Parathyroid adenoma (tissue), 2 donors: ENCODE data around the gene FAM83G.

ENCODE experiments used
- H2AFZ ChIP-seq: fragments of 300-600 bp; sonication (generic); one replicate; pipeline ENCODE4 v1.7.0; 2017; ENCODE audit warnings: antibody characterized with exemption, mild to moderate bottlenecking
- H3K27ac ChIP-seq: fragments of 300-600 bp; sonication (generic); one replicate; pipeline ENCODE4 v1.7.0; 2017
- H3K27me3 ChIP-seq: fragments of 300-600 bp; sonication (generic); one replicate; pipeline ENCODE4 v1.7.0; 2017; ENCODE audit warnings: low read length; ENCODE audit not compliant: control insufficient read depth, insufficient read depth
- H3K36me3 ChIP-seq: fragments of 300-600 bp; sonication (generic); one replicate; pipeline ENCODE4 v1.7.0; 2017; ENCODE audit warnings: low read length; ENCODE audit not compliant: control insufficient read depth, insufficient read depth
- H3K4me1 ChIP-seq: fragments of 300-600 bp; sonication (generic); one replicate; pipeline ENCODE4 v1.7.0; 2017; ENCODE audit warnings: control low read depth
- H3K4me2 ChIP-seq: fragments of 300-600 bp; sonication (generic); one replicate; pipeline ENCODE4 v1.7.0; 2017; ENCODE audit warnings: low read length
- H3K4me3 ChIP-seq: fragments of 300-600 bp; sonication (generic); one replicate; pipeline ENCODE4 v1.7.0; 2017; ENCODE audit warnings: low read depth, low read length
- H3K79me2 ChIP-seq: fragments of 300-600 bp; sonication (generic); one replicate; pipeline ENCODE4 v1.7.0; 2017; ENCODE audit warnings: control low read depth
- H3K9ac ChIP-seq: fragments of 300-600 bp; sonication (generic); one replicate; pipeline ENCODE4 v1.7.0; 2017; ENCODE audit warnings: mild to moderate bottlenecking
- H3K9me3 ChIP-seq: fragments of 300-600 bp; sonication (generic); one replicate; pipeline ENCODE4 v1.7.0; 2017; ENCODE audit warnings: low read length; ENCODE audit not compliant: control insufficient read depth
- TF ChIP-seq, protein P1 (sequence below): fragments of 300-600 bp; sonication (generic); IDR thresholded peaks from one replicate; pipeline ENCODE4 v1.7.0; 2017; ENCODE audit warnings: antibody characterized with exemption, mild to moderate bottlenecking
- donor health status: primary hyperparathyroidism.

Gene FAM83G

GRCh38 chr17:19017804-19018599 lies 13.4 kb upstream of the FAM83G start:
- H3K4me1 ChIP-seq = no peaks in the 10 kb centered on the region
- H3K36me3 ChIP-seq = no peaks in the 10 kb centered on the region
- no peak overlapping the region for H2AFZ ChIP-seq
- TF ChIP-seq, protein P1, sequence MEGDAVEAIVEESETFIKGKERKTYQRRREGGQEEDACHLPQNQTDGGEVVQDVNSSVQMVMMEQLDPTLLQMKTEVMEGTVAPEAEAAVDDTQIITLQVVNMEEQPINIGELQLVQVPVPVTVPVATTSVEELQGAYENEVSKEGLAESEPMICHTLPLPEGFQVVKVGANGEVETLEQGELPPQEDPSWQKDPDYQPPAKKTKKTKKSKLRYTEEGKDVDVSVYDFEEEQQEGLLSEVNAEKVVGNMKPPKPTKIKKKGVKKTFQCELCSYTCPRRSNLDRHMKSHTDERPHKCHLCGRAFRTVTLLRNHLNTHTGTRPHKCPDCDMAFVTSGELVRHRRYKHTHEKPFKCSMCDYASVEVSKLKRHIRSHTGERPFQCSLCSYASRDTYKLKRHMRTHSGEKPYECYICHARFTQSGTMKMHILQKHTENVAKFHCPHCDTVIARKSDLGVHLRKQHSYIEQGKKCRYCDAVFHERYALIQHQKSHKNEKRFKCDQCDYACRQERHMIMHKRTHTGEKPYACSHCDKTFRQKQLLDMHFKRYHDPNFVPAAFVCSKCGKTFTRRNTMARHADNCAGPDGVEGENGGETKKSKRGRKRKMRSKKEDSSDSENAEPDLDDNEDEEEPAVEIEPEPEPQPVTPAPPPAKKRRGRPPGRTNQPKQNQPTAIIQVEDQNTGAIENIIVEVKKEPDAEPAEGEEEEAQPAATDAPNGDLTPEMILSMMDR = no peak
- no peak overlapping the region for H3K4me2 ChIP-seq
- H3K27me3 ChIP-seq = no peaks in the 10 kb centered on the region
- no peaks in the 10 kb centered on the region for H3K79me2 ChIP-seq
- no peaks in the 10 kb centered on the region for H3K9me3 ChIP-seq
- no peak overlapping the region for H3K27ac ChIP-seq
- H3K9ac ChIP-seq = no peak overlapping the region
- no peak overlapping the region for H3K4me3 ChIP-seq

DNA sequence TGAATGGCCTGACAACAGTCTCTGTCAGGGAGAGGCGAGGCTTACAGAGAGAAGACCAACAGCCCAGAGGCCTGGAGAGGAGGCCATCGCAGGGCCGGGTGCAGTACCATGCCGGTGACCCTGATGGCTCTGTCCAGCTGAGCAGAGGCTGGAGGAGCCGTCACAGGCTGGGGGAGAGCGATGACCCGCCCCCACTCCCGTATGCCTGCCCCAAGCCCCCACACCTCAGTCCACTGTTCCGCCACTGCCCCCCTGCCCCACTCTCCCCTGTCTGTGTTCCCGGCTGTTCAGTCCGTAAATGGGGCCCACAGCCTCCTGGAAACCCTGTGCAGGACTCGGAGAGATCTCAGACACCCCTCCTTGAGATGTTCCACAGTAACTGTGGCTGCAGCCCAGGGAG lies 12.8 kb upstream of the FAM83G start:
- Histone ChIP-seq H3K9ac (no peak overlapping the region), H3K4me1 (no peaks in the 10 kb centered on the region), H3K4me3 (no peak overlapping the region), H3K27me3 (no peaks in the 10 kb centered on the region), H3K27ac (no peak overlapping the region), H3K4me2 (no peak overlapping the region), H3K79me2 (no peaks in the 10 kb centered on the region), H3K9me3 (no peaks in the 10 kb centered on the region), H2AFZ (no peak overlapping the region), H3K36me3 (no peaks in the 10 kb centered on the region)
- TF ChIP-seq, protein P1 = no peak

- no peak overlapping the region for H3K4me3 ChIP-seq
- H3K27me3 ChIP-seq = no peaks in the 10 kb centered on the region
- H3K4me1 ChIP-seq = no peaks in the 10 kb centered on the region
- no peak overlapping the region for H3K4me2 ChIP-seq
- H3K27ac ChIP-seq = no peak overlapping the region
- no peaks in the 10 kb centered on the region for H3K79me2 ChIP-seq
- TF ChIP-seq, protein P1 = no peak
- no peak overlapping the region for H2AFZ ChIP-seq
- no peaks in the 10 kb centered on the region for H3K9me3 ChIP-seq
- H3K9ac ChIP-seq = no peak overlapping the region
- no peaks in the 10 kb centered on the region for H3K36me3 ChIP-seq
Measured at GRCh38 chr17:19016881-19017280, 12.3 kb upstream of the FAM83G start.

DNA sequence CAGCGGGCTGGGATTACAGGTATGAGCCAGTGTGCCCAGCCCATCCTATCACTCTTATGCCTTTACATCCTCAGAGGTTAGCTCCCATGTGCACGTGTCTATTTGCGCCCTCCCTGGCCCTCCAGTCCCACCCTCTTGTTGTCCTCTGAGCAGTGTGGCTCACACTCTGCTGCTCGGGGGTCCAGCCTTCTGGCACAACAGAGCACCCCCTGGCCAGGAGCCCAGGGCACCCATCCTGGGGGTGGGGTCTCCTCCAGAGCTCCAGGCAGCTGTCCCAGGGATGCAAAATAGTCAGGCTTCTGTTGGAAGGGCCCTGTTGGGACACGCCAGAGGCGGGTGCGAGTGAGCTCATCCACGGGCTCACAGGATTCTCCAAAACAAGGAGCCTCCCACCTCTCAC lies 11.7 kb upstream of the FAM83G start:
- TF ChIP-seq, protein P1 = no peak
- Histone ChIP-seq H2AFZ (no peak overlapping the region), H3K36me3 (no peaks in the 10 kb centered on the region), H3K4me2 (no peak overlapping the region), H3K27ac (no peak overlapping the region), H3K9me3 (no peaks in the 10 kb centered on the region), H3K4me3 (no peak overlapping the region), H3K27me3 (no peaks in the 10 kb centered on the region), H3K4me1 (peaks cover under 1% of the 10 kb centered on the region), H3K79me2 (no peaks in the 10 kb centered on the region), H3K9ac (no peak overlapping the region)

GRCh38 chr17:19015428-19015827 lies 10.9 kb upstream of the FAM83G start:
- no peaks in the 10 kb centered on the region for H3K27me3 ChIP-seq
- no peak overlapping the region for H2AFZ ChIP-seq
- H3K9ac ChIP-seq = no peak overlapping the region
- no peak overlapping the region for H3K4me3 ChIP-seq
- H3K9me3 ChIP-seq = no peaks in the 10 kb centered on the region
- peaks cover 9% of the 10 kb centered on the region for H3K4me1 ChIP-seq
- H3K4me2 ChIP-seq = no peak overlapping the region
- TF ChIP-seq, protein P1 = no peak
- H3K36me3 ChIP-seq = no peaks in the 10 kb centered on the region
- H3K27ac ChIP-seq = no peak overlapping the region
- H3K79me2 ChIP-seq = no peaks in the 10 kb centered on the region
